ENCODE results near the gene CNTN4. TPM values are rescaled to one million over a fixed set of nuclear protein-coding genes. Genes with fewer than 3 reads are reported as not detected.
A peak's percentile ranks its signal among the peaks of the same experiment; 100 is the strongest.

CNTN4 gene
- total and polyA plus RNA-seq, 2 of the 8 experiments (the other 6 are each of a cell fraction or from before 2014, with no cell fraction given): 0.41 to 2.2 TPM

DNA sequence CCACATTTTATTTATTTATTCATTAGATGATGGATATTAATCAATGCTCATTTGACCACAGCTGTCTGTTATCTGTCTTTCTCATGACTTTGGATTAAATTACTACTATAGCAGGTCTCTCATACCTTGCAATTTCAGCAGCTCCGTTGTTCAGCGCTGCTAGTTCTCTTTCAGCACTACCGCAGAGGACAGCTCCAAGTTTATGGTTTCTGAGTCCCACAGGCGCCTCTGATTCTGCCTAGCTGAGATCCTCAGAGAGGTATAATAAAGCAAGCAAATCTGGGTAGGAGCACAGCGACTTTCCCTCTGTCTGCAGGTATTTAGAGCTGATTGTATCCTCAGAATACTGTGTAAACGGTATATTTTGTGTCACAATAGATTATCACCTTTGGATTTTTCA, 204.9 kb downstream of the CNTN4 start:
- no peak overlapping the region for H3K14ac ChIP-seq (ENCODE audit: insufficient read length)
- no peak overlapping the region for H3K4me3 ChIP-seq (ENCODE audit: extremely low read depth in 1 of 4, insufficient read depth in 2 of 4, low read depth in 3 of 4, low read length in 4 of 4)
- no peak overlapping the region for H3K56ac ChIP-seq (replicated peaks; ENCODE audit: insufficient read length, low read depth, low read length)
- CTCF ChIA-PET (ENCODE audit: partially characterized antibody): no interaction called here
- peaks cover 0 to 5% (median 1%) of the 10 kb centered on the region in 4 experiments; a peak in 3 of 7 replicates for H3K4me1 ChIP-seq (replicated peaks in 1 of 4; ENCODE audit: control insufficient read depth in 3 of 4, insufficient read depth in 4 of 4, low read length in 3 of 4)
- peak; percentile 73 for FAIRE-seq
- H2AFZ ChIP-seq (ENCODE audit: low read length): no peak overlapping the region
- no peak overlapping the region for H4K8ac ChIP-seq (ENCODE audit: extremely low read depth, insufficient read depth, low read length)
- H3K79me2 ChIP-seq (ENCODE audit: control insufficient read depth in 1 of 2, insufficient read depth in 2 of 2, low read length in 2 of 2): no peaks in the 10 kb centered on the region
- no peak overlapping the region for H3K23ac ChIP-seq (ENCODE audit: insufficient read length)
- no peak overlapping the region for H3K4ac ChIP-seq (replicated peaks; ENCODE audit: insufficient read length, low read depth, low read length)
- POLR2A ChIA-PET (ENCODE audit: partially characterized antibody): no interaction called here
- H3K27ac ChIP-seq (ENCODE audit: low read depth, low read length): no peak overlapping the region
- no peak overlapping the region for H3K9ac ChIP-seq (replicated peaks in 1 of 4; ENCODE audit: extremely low read depth in 1 of 4, low read depth in 3 of 4, low read length in 3 of 4)
- no peak overlapping the region for H2BK15ac ChIP-seq (ENCODE audit: low read length)
- no peak overlapping the region for H3K4me2 ChIP-seq (ENCODE audit: insufficient read depth in 1 of 2, low read depth in 2 of 2, low read length in 2 of 2)
- H3K18ac ChIP-seq (ENCODE audit: extremely low read depth, low read length): no peak overlapping the region
- H4K91ac ChIP-seq (replicated peaks; ENCODE audit: insufficient read length, low read length): no peak overlapping the region
- H3K9me3 ChIP-seq (ENCODE audit: insufficient read depth in 2 of 2, low read depth in 1 of 2, low read length in 1 of 2): no peaks in the 10 kb centered on the region; a peak in 1 of 4 replicates
- WGBS, 2 experiments (ENCODE audit: extremely low coverage in 1 of 2, insufficient coverage in 1 of 2, insufficient read length in 1 of 2, insufficient replicate concordance in 2 of 2, low coverage in 1 of 2, low lambda C conversion rate in 2 of 2, missing lambda C conversion rate in 1 of 2): 34% methylated on average over 6 of the region's 6 CpGs; no CpG with 5 or more reads in 1 of the 2 experiments
- peak in 1 of 2 experiments; percentile 67 for DNase-seq (ENCODE audit: low read depth in 1 of 2, low spot score in 2 of 2)
- no peak overlapping the region for H4K5ac ChIP-seq (ENCODE audit: insufficient read length, low read depth, low read length)
- H3K79me1 ChIP-seq (ENCODE audit: low read depth, low read length): no peaks in the 10 kb centered on the region
- H4K20me1 ChIP-seq (replicated peaks in 1 of 2; ENCODE audit: control insufficient read depth in 1 of 2, insufficient read depth in 2 of 2, low read length in 2 of 2): no peaks in the 10 kb centered on the region
- H3K23me2 ChIP-seq (ENCODE audit: low read depth, low read length): no peaks in the 10 kb centered on the region
- H3K27me3 ChIP-seq (replicated peaks in 1 of 4; ENCODE audit: control insufficient read depth in 3 of 4, extremely low read depth in 1 of 4, insufficient read depth in 3 of 4, low read length in 3 of 4): no peaks in the 10 kb centered on the region
- no peaks in the 10 kb centered on the region for H3K36me3 ChIP-seq (ENCODE audit: control insufficient read depth in 2 of 4, insufficient read depth in 4 of 4, low read length in 3 of 4)
- H2BK120ac ChIP-seq (replicated peaks; ENCODE audit: low read depth, low read length): no peak overlapping the region
- H2AK5ac ChIP-seq (ENCODE audit: low read depth, low read length): no peak overlapping the region
- no peak overlapping the region for H2BK12ac ChIP-seq (ENCODE audit: low read depth, low read length)
- H2BK5ac ChIP-seq (ENCODE audit: low read depth, low read length): no peak overlapping the region
- H2BK20ac ChIP-seq (ENCODE audit: low read length): no peak overlapping the region
